GM19455 (cell line): ENCODE data around the gene CHKA.

ENCODE experiments used
- ATAC-seq: cut with Tn5 transposase; IDR thresholded peaks from one replicate; pipeline ENCODE4 v1.9.1; 2021; ENCODE audit not compliant: unreplicated experiment

Gene CHKA

DNA sequence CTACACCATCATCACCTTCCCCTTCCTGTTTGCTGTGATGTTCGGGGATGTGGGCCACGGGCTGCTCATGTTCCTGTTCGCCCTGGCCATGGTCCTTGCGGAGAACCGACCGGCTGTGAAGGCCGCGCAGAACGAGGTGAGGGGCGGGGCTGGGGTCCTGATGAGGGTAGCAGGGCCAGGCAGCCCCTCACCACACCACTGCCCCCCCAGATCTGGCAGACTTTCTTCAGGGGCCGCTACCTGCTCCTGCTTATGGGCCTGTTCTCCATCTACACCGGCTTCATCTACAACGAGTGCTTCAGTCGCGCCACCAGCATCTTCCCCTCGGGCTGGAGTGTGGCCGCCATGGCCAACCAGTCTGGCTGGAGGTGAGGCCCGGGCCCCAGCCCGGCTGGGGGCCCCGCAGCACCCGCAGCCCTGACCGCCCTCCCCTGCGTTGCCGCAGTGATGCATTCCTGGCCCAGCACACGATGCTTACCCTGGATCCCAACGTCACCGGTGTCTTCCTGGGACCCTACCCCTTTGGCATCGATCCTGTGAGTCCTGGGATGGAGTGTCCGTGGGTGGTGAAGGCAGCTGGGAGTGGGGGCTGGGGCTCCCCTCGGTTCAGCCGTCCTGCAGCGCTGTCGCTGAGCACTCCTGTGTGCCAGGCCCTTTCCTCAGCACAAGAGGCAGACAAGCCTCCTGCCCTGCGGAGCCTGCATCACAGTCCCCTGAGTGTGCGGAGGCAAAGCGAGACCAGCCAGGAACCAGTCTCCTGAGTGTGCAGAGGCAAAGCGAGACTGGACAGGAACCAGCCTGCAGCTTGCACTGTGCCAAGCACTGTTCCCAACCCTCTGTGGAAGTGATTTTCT, 73.5 kb downstream of the CHKA start:
- ATAC-seq = no peak

DNA sequence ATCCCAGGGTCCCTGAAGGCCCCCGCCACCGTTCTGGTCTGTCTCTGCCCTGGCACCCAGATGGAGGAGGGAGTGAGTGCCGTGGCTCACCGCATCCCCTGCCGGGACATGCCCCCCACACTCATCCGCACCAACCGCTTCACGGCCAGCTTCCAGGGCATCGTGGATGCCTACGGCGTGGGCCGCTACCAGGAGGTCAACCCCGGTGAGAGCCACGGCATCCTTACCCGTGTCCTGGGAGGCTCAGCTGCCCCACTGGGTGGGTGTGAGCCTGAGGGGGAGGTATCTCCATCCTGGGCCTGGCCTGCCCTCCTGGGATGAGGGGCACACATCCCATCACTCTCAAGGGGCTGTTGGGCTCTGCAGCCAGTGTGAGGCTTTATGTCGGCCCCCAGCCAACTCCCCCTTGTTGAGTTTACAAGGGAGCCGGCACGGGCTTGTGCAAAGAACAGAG, 76.3 kb downstream of the CHKA start:
- no peak for ATAC-seq

DNA sequence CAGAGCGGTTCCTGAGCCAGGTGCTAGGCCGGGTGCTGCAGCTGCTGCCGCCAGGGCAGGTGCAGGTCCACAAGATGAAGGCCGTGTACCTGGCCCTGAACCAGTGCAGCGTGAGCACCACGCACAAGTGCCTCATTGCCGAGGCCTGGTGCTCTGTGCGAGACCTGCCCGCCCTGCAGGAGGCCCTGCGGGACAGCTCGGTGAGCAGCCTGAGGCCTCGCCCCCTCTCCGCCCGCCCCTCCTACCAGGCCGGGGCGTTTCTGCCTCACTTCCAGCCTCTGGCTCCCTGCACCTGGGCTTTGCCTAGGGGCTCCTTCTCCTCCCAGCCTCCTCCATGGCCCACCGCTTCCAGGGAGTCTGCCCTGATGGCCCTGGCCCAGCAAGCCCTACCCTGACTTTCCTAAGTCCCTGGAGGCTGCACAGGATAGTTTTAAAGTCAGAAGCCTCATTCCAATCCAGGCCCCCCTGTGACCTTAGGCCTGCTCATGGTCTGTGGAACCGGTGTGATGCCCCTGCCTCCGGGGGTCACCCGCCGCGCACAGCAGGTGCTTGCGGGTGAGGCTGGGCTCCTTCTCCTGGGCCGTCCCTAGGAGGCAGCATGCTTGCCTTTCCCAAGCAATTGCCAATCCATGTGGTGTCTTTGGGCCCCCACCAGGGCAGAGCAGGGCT, 76.9 kb downstream of the CHKA start:
- no peak for ATAC-seq

DNA sequence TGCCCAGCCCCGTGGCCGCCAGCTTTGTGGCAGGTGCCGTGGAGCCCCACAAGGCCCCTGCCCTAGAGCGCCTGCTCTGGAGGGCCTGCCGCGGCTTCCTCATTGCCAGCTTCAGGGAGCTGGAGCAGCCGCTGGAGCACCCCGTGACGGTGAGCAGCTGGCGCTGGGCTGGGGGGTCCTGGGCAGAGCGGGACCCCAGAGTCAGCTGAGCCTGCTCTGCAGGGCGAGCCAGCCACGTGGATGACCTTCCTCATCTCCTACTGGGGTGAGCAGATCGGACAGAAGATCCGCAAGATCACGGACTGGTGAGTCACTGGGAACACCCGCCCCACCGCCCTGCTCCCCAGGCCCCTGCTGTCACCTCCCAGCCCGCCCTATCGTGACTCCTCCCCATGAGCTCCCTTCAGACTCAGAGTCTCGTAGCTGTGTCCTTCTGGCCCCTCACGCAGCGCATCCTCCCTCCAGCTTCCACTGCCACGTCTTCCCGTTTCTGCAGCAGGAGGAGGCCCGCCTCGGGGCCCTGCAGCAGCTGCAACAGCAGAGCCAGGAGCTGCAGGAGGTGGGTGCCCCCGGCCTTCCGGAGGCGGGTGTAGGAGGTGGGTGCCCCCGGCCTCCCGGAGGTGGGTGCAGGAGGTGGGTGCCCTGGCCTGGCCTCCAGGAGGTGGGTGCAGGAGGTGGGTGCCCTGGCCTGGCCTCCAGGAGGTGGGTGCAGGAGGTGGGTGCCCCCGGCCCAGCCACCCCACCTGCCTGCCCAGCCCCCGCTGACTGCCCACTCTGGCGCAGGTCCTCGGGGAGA, 77.6 kb downstream of the CHKA start:
- no peak for ATAC-seq

DNA sequence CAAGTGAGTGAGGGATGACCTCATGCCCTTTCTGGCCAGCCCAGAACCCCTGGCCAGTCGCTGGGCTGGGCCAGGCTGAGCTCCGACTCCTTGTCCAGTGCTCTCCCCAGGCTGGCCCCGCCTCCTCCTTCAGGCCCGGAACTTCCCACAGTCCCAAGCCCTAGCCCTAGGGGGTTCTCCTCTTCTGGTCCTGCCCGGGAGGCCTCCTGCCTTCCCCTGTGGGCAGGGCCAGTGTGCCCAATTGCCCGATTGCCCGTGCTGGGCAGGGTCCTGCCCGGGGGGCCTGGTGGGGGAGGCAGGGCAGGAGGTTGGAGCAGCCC, 78.2 kb downstream of the CHKA start:
- ATAC-seq = no peak

DNA sequence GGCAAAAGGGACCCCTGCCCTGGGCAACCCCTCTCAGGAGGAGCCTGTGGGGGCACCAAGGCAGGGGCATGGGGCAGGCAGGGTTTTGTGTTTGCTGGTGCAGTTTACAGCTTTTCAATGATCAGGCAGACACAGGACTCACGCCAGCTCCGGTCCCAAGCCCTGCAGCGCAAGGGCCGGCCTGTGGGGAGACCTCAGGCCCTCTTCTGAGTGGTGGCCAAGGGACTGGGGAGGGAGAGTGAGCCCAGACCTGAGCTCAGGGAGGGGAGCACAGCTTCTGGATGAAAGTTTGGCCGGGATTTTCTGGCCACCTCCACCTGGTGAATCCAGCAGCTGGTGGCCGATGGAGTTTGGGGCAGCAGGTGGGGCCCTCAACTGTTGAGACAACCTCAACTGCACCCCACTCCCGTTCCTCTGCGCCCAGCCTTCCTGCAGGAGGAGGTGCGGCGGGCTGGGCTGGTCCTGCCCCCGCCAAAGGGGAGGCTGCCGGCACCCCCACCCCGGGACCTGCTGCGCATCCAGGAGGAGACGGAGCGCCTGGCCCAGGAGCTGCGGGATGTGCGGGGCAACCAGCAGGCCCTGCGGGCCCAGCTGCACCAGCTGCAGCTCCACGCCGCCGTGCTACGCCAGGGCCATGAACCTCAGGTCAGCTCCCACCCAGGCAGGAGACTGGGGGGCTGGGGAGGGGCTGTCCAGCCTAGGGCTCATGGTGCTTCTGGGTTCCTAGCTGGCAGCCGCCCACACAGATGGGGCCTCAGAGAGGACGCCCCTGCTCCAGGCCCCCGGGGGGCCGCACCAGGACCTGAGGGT, 78.8 kb downstream of the CHKA start:
- ATAC-seq = no peak

DNA sequence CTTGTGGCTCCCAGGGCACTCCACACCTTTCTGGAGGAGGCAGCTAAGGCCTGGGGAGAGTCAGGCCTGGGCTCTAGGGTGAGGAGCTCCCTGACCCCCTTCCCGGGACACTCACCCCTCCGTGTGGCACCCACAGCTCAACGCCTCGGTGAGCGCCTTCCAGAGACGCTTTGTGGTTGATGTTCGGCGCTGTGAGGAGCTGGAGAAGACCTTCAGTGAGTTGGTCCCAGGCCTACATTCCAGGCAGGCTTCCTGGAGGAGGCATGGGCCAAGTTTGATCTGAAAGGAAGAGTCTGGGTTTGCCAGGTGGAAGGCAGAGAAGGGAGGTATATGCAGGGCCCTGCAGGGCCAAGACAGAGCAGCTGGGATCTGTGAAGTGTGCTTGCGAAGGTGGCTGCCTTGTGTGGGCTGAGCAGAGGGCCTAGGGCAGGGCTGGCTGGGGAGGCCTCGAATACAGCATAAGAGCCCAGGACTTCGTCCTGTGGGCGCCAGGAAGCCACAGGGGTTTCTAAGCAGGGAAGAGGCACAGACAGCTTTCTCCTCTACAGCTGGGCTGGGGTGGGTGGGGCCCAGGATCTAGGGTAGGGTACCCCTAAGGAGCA, 79.5 kb downstream of the CHKA start:
- no peak for ATAC-seq

DNA sequence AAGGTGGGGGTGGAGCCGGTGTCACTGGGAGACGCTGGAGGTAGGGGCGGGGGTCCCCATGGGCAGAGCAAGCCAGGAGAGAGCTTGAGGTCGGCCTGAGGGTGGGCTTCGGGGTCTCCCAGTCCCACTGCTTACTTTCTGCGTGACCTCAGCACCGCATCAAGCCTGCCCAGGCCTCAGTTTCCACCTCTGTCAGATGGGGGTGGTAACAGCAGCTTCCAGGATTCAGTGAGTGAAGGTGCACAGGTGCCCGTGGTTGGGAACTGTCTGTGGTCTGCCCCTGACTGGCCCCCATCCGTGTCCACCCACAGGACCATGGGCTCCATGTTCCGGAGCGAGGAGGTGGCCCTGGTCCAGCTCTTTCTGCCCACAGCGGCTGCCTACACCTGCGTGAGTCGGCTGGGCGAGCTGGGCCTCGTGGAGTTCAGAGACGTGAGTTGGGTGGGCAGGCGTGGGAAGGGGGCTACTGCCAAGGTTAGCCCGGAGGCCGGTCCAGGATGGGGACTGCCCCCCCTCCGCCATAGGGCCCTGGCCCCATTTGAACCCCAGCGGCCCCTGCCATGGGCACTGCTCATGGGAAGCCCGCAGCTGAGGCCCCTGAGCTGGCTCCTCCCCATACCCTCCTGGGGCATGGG, 80.1 kb downstream of the CHKA start:
- ATAC-seq = no peak

DNA sequence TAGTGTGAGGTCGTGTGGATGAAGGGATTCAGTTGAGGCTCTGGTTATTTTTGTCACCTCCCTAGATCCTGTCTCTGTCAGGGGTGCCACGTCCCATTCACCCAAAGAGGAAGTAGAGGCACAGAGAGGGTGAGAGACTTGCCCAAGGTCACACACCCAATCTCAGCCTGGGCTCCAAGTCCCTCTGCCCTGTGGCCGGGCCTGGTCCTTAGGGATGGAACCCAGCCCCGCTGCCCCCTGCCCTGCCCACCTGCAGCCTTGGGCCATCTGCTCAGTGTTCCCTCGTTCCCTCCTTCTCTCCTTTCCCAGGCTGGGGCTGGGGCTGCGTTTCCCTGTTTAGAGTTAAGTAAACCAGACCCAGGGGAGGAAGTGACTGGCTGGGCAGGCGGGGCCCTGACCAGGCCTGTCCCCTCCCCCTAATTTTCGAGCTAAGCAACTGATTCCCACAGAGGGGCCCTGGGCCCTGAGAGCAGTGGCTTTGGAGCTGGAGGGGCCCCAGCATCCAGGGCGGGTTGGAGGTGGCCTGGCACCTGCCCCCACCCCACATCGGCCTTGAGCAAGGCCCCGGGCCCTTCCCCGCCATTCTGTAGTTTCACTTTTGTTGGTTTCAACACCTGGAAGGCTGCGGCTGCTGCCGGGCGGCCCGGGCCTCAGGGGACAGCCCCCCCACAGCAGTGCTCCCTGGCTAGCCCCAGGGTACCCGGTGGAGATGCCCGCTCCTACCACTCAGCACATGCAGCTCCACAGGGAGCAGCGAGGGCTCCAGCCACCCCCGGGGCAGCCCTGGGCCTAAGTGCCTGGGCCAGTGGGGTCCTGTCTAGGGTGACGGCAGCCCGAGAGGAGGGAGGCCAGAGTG, 80.9 kb downstream of the CHKA start:
- no peak for ATAC-seq

DNA sequence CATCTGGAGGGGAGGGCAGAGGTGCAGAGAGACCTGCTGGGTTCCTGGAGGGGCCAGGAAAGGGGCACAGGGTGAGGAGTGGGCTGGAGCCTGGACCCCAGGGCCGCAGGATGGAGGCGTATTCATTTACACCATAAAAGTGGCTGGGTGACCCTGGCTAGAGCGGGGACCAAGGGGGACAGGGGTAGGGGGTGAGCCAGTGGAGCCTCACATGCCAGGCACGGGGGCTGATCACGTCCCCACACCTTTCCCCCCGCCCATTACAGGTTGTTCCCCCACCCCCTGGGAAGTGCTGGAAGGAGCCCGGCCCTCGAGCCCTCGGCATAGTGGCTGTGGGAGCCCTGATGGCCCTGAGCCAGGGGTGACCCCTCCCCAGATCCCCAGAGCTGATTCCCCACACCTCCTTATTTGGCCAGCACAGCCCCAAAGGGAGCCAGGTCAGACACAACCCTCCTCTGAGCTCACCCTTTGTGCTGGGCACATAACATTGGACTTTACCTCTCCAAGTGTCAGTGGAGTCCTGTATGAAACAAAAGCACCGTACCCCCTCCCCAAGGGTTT, 81.6 kb downstream of the CHKA start:
- no peak for ATAC-seq

DNA sequence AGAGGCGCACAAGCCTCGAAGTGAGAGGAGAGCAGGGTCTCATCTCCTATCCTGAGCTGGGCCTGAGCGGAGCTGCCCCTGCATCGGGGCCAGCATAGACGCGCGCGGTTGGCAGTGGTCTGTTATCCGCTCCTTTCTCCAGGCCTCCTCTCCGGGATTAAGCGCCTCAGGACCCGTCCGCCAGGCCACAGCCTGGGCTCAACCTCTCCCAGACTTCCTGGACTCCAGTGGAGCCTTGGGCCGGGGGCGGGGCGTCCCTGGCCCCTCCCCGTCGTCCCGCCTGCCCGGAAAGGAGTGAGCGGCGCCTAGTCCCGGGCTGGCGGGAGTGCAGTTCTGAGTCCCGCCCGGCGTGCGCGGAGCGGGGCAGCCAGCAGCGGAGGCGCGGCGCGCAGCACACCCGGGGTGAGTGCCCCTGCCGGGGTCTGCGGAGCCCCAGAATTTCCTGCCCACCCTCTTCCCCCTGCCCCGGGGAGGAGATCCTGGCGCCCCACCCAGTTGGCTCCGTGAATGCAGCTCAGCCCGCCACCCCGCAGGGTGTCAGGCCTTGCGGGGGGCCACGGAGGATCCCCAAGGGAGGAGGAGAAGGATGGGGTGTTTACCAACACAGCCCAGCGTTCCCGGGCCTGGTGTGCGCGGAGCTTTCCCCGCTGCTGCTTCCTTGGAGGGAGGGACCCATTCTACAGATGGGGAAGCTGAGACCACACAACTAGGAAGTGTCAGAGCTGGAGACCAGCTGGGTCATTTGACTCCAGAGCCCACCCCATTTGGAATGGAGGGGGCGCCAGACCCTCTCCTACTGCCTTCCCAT, 82.3 kb downstream of the CHKA start, which contains the start of gene TCIRG1:
Gene TCIRG1 (plus strand): TSS at position 308 of the 808 bp plus-strand sequence. CDS start 2,247 bp downstream, outside the sequence.
- ATAC-seq = peak; percentile 56

DNA sequence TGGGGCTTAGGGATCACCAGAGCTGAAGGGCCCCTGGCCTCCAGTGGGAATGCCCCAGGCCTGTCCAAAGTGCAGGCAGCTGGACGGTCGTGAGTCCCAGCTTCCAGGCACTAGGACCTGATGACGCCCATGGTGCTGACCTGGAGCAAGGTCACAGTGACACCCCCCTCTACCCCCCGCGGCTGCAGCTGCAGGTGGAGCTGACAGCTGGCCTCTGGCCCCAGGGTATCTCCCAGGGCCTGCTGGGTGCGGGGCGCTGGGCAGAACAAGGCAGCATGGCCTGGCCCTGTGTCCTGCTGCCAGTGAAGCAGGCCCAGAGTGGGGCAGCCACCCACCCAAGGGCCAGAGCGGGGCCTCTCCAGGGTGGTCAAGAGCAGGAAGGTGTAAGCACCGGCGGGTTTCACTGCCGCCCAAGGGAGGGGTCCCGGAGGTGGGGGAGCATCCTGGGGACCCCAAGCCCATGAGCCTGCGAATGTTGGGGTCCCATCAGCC, 82.9 kb downstream of the CHKA start:
- no peak for ATAC-seq

DNA sequence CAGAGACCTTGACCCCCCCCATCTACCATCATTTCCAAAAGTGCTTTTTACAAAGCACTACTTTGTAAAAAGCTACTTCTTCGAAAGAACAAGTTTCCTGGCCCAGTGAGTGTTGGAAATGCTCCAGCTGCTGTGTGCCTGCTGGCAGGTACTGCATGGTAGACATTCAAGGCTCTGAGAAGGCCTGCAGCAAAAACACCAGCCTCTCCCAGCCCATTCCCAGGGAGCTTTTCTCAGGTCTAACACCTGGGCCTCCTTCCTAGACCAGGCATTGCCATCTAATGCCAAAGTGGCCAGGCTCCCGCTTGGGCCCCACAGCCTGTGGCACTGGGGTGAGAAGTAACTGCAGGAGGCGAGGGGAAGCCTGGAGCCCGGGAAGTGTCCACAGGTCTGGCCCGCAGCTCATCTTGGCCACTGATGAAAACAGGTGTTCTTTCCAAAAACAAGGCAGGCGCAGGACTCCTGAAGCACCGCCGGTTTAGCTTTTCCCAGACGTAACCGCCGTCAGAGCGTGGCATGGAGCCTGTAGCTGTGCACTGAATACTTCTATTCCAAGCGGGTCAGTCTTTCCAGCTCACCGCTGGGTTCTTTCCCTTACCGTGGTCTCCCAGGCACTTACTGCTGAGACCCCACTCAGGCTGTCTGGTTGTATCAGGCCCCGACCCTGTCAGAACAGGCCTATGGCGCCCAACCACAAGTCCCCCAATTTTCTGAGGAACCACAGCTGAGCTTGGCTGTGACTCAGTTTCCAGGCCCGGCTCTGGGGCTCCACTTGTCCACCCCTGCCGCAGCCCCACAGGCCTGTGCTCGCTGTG, 83.6 kb downstream of the CHKA start:
- ATAC-seq = no peak

DNA sequence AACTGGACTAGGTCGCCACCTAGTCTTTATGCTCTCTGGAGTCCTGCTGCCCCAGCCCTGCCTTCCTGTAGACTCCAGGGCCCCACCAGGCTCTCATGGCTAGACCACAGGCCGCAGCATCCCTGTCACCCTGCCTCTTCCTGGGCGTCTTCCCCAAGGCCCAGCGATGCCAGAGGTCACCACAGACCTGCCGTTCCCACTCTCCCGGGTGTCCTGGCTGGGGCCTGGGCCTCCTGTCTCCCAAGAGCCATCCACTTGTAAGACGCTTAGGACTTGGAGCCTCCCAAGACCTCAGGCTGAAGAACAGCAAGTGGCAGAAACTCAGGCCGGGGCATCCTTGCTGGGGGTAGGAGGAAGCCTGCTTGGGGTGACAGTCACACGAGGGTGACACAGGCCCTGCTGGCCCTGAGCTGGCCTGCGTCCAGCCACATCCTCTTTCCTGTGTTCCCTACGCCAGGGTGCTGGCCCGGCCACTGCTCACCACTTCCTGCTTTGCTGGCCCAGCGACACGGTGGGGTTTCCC, 84.4 kb downstream of the CHKA start:
- ATAC-seq = no peak

DNA sequence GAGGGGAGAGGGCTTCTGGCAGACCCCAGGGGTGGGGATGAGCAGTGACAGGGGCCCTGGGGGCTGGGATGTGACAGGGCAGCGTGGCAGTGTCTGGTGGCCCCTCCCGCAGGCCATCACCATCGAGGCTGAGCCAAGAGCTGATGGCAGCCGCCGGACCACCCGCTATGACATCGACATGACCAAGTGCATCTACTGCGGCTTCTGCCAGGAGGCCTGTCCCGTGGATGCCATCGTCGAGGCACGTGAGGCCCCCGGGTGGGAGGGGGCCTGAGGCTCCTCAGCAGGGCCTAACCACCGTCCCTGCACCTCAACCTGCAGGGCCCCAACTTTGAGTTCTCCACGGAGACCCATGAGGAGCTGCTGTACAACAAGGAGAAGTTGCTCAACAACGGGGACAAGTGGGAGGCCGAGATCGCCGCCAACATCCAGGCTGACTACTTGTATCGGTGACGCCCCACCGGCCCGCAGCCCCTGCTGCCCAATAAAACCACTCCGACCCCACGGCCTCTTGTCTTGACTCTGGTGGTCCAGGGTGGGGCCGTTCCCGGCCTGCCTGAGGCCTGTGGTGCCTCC, 85.0 kb downstream of the CHKA start:
- ATAC-seq = no peak

DNA sequence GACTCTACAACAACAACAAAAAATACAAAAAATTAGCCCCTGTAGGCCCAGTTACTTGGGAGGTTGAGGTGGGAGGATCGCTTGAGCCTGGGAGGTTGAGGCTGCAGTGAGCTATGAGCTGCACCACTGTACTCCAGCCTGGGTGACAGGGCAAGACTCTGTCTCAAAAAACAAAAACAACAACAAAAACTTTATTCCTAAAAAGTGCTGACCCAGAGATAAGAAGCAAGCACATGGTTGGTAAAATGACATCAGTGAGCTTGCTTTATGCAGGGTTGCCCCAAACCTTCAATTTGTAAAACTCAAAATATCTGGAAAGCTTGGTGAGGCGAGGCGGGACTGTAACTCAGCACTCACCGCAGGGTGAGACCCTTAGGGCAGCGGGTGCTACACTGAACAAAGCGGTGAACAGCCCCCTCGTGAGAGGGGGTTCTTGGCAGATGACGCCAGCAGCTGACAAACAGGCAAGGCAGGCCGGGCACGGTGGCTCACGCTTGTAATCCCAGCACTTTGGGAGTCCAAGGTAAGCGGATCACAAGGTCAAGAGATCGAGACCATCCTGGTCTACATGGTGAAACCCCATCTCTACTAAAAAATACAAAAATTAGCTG, 85.8 kb downstream of the CHKA start:
- no peak for ATAC-seq
